Gastrocnemius medialis (tissue), 4 donors: Measurements from ENCODE around the gene AFDN.

ENCODE experiments used
- POLR2A ChIP-seq, 2 donors: fragments of 450-650 bp; IDR thresholded peaks; one replicate each; pipeline ENCODE4 v1.6.1; 2017; ENCODE audit warnings: antibody characterized with exemption in 2 of 2, mild to moderate bottlenecking in 2 of 2, moderate library complexity in 2 of 2
- TF ChIP-seq, protein P1 (sequence below), 5 experiments: fragments of 450-650 bp in 3 of 5; fragments of 200-600 bp in 2 of 5; sonication (generic) in 2 of 5; IDR thresholded peaks in 4 of 5; conservative IDR thresholded peaks in 1 of 5; 1 replicate in 4 of 5; 2 replicates in 1 of 5; pipeline ENCODE4 v1.5.1; 2016 to 2019; ENCODE audit warnings: antibody characterized with exemption in 5 of 5, mild to moderate bottlenecking in 3 of 5, moderate library complexity in 3 of 5

- no peak for TF ChIP-seq POLR2A (IDR thresholded peaks at IDR 0.05)
- TF ChIP-seq, protein P1, sequence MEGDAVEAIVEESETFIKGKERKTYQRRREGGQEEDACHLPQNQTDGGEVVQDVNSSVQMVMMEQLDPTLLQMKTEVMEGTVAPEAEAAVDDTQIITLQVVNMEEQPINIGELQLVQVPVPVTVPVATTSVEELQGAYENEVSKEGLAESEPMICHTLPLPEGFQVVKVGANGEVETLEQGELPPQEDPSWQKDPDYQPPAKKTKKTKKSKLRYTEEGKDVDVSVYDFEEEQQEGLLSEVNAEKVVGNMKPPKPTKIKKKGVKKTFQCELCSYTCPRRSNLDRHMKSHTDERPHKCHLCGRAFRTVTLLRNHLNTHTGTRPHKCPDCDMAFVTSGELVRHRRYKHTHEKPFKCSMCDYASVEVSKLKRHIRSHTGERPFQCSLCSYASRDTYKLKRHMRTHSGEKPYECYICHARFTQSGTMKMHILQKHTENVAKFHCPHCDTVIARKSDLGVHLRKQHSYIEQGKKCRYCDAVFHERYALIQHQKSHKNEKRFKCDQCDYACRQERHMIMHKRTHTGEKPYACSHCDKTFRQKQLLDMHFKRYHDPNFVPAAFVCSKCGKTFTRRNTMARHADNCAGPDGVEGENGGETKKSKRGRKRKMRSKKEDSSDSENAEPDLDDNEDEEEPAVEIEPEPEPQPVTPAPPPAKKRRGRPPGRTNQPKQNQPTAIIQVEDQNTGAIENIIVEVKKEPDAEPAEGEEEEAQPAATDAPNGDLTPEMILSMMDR (IDR thresholded peaks at IDR 0.05 in 4 of 5, conservative IDR thresholded peaks at IDR 0.05 in 1 of 5), result no peak
Measured at GRCh38 chr6:167988945-167989841, 162.5 kb downstream of the AFDN start.
